HS-27A (cell line): ENCODE data around the gene PHLPP1.
"Not testable (repeated sequence)": the region's sequence is repeated elsewhere in the genome, so short reads cannot be mapped to it uniquely, and the experiment has no call there.

ENCODE experiments used
- DNase-seq: peaks from one replicate; pipeline ENCODE4 v3.0.0-alpha.2; 2012; ENCODE audit warnings: low read depth, missing footprints

The PHLPP1 gene

GRCh38 chr18:62894681-62895390 is 179.5 kb downstream of the PHLPP1 start:
- DNase-seq: no peak

DNA sequence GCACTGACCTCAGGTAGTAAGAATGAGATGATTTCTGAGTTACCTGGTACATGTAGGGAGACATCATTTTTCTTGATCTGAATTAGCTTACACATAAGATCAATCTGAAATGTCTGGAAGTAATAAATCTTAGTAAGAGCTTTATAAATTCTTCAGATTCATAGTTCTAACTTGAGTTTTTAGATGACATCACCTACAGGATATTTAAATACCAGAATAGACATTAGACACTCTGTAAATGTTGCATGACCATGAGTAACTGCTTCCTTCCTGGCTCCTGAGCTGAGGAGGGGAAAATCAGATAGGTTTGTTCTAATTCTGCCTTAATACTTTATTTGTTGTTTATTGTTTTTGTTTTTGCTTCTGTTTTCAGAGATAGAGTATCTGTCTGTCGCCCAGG is 181.8 kb downstream of the PHLPP1 start:
- DNase-seq: no peak

DNA sequence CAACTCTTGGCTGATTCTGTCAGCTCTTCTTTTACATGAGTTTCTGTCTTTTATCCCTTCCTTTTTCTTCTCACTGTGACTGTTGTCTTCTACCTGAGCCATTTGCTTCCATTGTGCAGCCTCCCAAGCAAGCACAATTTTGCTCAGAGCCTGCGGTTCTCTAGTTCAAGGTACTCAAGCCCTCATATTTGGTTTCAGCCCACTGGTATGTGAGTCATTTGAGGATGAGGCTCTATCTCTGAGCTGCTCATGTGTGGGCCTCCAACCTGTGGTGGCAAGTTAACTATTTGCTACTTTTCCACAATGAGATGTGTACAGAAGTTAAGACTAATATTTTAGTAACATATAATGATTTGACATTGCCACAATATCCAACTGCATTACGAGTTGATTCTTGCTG is 183.0 kb downstream of the PHLPP1 start:
- no peak for DNase-seq

- DNase-seq: no peak
Measured at GRCh38 chr18:62899534-62899933, 184.2 kb downstream of the PHLPP1 start.

- no peak for DNase-seq
Measured at GRCh38 chr18:62900132-62900883, 185.0 kb downstream of the PHLPP1 start.

- no peak for DNase-seq
Measured at GRCh38 chr18:62902776-62903175, 187.4 kb downstream of the PHLPP1 start.

- DNase-seq: no peak
Measured at GRCh38 chr18:62904396-62905285, 189.3 kb downstream of the PHLPP1 start.

DNA sequence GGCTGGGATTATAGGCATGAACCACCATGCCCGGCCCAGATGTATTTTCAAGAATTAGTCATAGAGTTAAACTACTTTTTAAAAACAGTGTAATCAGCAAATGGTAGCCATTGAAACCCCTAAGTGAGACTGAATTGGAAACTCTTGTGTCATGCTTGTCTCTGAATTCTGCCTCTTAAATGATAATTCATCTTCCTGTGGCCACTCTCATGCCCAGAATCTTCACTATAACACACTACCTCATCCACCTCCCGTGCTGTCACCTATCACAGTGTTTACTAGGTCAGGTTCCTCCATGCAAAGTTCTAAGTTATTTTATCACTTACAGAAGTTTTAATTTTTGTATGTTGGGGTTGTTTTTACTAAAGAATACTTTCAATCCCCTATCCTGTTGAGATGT is 197.5 kb downstream of the PHLPP1 start:
- DNase-seq: no peak

DNA sequence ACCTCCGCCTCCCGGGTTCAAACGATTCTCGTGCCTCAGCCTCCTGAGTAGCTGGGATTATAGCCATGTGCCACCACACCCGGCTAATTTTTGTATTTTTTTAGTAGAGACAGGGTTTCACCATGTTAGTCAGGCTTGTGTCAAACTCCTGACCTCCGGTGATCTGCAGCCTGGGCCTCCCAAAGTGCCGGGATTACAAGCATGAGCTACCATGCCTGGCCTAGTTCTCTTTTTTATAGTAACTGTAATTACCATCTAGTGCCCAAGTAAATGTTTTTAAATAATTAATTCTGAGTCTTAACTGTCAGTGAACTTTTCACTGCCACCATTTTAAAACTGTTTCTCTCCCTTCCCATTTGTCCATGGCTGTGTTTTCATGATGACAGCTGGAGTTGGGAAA is 198.5 kb downstream of the PHLPP1 start:
- DNase-seq: not testable (repeated sequence)

DNA sequence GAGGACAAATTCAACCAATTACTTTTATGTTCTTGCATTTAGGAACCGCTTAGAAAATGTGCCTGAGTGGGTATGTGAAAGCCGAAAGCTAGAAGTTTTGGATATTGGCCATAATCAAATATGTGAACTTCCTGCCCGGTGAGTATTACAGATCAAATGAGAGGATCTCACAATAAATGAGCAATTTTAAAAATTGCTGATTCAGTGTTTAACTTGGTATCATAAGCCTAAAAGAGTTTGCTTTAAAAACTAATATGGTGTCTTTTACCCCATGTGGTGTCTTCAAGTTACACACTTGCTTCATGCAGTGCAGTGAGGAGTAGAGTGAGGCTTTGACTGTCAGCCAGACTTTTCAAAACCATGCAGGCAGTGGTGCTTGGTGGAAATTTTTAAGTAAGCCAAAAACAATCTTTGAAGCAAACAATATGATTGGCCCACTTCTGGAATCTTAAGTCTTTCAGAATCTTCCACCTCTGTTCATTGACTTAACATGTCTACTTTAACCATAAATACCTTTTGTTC is 199.6 kb downstream of the PHLPP1 start:
- DNase-seq: no peak

DNA sequence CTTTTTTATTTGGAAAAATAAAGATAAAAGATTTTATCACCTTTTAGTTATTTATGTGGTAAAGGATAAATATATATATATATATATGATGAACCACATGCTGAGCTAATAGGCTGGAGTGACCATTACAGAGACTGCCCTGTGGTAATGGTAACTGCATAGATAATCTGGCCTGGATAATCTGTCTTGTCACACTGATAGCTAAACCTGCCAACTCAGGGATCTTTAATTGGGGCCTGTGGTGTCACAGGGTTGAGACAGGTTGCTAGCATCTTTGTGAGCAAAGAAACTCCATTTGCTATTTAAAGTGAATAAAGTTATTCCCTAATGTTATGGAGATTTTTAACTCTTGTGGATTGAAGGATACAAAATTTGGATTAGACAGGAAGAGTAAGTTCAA is 203.0 kb downstream of the PHLPP1 start:
- no peak for DNase-seq

GRCh38 chr18:62919109-62919838 is 203.9 kb downstream of the PHLPP1 start:
- no peak for DNase-seq

DNA sequence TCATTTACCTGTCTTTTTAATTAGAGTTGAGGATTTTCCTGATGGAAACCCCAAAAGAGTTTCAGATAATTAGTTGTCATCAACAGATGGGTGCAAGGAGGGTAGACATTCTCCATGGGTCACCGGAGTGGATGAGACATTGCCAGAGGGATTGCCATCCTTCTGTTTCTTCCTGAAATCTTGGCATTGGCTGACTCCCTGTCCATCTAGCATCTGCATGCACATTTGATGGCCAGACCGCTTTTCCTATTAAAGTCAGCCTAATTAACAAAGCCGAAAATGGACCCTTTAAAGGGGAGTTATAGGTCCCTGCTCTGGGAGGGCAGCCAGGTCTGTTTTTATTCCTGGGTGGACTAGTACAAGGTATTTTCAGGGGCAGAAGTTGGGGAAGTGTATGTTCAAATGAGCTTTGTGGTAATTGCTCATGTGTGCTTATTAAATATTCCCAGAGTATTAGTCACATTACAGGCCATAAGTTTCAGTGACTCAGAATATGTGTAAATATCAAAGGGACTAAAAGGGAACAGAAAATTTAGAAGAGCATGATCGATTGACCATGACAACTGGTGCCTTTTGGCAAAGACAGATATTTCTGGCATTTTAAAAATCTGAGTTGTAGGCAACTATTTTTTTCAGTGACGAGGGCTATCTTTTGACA is 209.8 kb downstream of the PHLPP1 start:
- DNase-seq: no peak

DNA sequence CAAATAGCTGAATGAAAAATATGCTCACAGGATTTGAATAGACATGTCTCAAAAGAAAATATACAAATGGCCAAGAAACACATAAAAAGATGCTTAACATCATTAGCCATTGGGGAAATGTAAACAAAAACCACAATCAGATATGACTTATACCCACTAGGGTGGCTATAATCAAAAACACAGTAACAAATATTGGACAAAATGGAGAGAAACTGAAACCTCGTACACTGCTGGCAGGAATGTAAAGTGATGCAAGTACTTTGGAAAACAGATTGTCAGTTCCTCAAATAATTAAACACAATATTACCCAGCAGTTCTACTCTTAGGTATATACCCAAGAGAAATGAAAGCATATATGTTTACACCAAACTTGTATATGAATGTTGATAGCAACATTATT is 213.0 kb downstream of the PHLPP1 start:
- DNase-seq: no peak

- DNase-seq: no peak
Measured at GRCh38 chr18:62933261-62933887, 218.0 kb downstream of the PHLPP1 start.

DNA sequence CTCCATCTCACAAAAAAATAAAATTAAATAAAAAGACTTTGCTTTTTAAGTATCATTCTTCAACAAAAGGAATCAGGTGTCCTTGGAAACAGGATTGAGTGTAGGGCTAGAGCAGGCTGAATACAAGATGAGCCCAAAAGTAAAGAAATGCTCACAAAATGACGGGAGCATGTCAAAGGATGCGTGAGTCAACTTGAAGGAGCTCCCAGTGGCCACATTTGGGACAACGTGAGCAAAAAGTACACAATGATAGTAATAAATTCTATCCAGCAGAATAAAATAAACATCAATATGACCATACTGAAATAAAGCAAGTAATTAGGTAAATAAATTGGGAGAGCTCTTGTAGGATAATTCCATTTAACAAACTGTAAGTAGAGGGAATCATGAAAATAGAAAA is 220.7 kb downstream of the PHLPP1 start:
- DNase-seq: no peak

GRCh38 chr18:62937065-62937464 is 221.7 kb downstream of the PHLPP1 start:
- no peak for DNase-seq

GRCh38 chr18:62938006-62938405 is 222.7 kb downstream of the PHLPP1 start:
- no peak for DNase-seq

DNA sequence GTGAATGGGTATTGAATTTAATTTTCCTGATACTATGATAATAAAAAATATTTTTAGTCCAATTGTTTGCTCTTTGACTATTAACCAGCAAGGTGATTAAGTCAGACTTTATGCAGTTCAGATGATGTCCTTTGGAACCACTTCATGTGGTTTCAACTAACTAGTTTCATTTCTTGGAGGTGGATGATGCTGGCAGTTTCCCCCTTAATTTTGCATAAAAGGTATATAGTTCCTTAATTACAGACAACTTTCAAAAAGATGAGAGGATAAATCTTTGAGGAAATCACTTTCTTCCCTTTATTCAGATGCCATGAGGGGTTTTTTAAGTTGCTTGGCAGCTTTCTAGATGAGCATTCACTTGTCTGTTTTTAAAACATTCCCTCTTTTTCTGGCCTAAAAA is 223.1 kb downstream of the PHLPP1 start:
- DNase-seq: no peak

GRCh38 chr18:62939433-62939832 is 224.1 kb downstream of the PHLPP1 start:
- DNase-seq: no peak

GRCh38 chr18:62939926-62940325 is 224.6 kb downstream of the PHLPP1 start:
- no peak for DNase-seq
